ENCODE measurements around the gene HRG. TPM values are rescaled to one million over a fixed set of nuclear protein-coding genes. Genes with fewer than 3 reads are reported as not detected.

Gene HRG
- total and polyA plus RNA-seq, 2 of the 8 experiments (the other 6 are each of a cell fraction or from before 2014, with no cell fraction given) = 0.03 to 0.15 TPM

DNA sequence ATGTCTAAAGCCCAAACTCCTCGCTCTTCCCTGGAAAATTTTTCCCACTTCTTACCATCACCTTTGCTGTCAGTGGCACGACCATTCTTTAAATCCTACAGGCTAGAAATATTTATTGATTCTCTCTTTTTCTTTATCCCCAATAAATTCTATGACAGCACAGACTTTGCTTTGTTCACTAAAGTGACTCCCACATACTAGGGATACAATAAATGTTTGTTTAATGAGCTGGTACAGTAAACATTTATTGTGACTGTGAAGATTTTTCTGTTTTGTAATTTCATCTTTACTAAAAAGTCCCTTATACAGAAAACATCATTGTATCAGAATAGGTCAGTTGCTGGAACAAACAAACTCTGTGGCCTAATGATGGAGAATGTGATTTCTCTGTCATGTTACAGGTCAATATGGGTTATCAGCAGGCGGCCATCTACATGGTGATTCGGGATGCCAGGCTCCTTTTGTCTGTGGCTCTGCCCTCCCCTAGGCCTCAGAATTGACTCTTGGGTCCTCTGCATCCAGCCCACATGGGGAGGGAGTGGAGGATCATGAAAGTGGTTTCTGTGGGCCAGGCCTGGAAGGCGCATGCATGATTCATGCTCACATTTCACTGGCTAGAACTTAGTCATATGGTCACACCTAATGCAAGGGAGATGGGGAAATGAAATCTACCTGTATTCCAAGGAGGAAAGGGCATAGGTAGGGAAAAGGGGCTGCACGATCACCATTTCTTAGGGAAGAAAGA, 28.6 kb downstream of the HRG start:
- no peak overlapping the region for H3K14ac ChIP-seq (ENCODE audit: insufficient read length)
- H3K79me1 ChIP-seq (ENCODE audit: low read depth, low read length) = no peaks in the 10 kb centered on the region
- POLR2A ChIA-PET (ENCODE audit: partially characterized antibody) = no interaction called here
- DNase-seq (ENCODE audit: low read depth in 1 of 2, low spot score in 2 of 2) (no peak), FAIRE-seq (no peak)
- H3K79me2 ChIP-seq (ENCODE audit: control insufficient read depth in 1 of 2, insufficient read depth in 2 of 2, low read length in 2 of 2) = no peaks in the 10 kb centered on the region
- H3K27ac ChIP-seq (ENCODE audit: low read depth, low read length) = no peak overlapping the region
- H2BK12ac ChIP-seq (ENCODE audit: low read depth, low read length) = peak overlapping the region; percentile 46; the same call in 1 of the 2 replicates
- H3K36me3 ChIP-seq (ENCODE audit: control insufficient read depth in 2 of 4, insufficient read depth in 4 of 4, low read length in 3 of 4) = no peaks in the 10 kb centered on the region
- no peak overlapping the region for H3K4me3 ChIP-seq (ENCODE audit: extremely low read depth in 1 of 4, insufficient read depth in 2 of 4, low read depth in 3 of 4, low read length in 4 of 4)
- H2BK20ac ChIP-seq (ENCODE audit: low read length) = 0 out of 2 replicates have a peak overlapping the region, but pooled peaks have one; percentile 36
- H2BK120ac ChIP-seq (replicated peaks; ENCODE audit: low read depth, low read length) = no peak overlapping the region
- no peaks in the 10 kb centered on the region for H3K9me3 ChIP-seq (ENCODE audit: insufficient read depth in 2 of 2, low read depth in 1 of 2, low read length in 1 of 2)
- no peak overlapping the region for H2BK5ac ChIP-seq (ENCODE audit: low read depth, low read length)
- H4K5ac ChIP-seq (ENCODE audit: insufficient read length, low read depth, low read length) = no peak overlapping the region
- no peaks in the 10 kb centered on the region for H3K23me2 ChIP-seq (ENCODE audit: low read depth, low read length)
- 65% methylated on average over 6 of the region's 6 CpGs; no CpG with 5 or more reads in 1 of the 2 experiments for WGBS, 2 experiments (ENCODE audit: extremely low coverage in 1 of 2, insufficient coverage in 1 of 2, insufficient read length in 1 of 2, insufficient replicate concordance in 2 of 2, low coverage in 1 of 2, low lambda C conversion rate in 2 of 2, missing lambda C conversion rate in 1 of 2)
- no peak overlapping the region for H2AFZ ChIP-seq (ENCODE audit: low read length)
- H3K4me1 ChIP-seq (replicated peaks in 1 of 4; ENCODE audit: control insufficient read depth in 3 of 4, insufficient read depth in 4 of 4, low read length in 3 of 4) = peaks cover 0 to 7% (median 2%) of the 10 kb centered on the region in 4 experiments; a peak in 3 of 7 replicates
- H3K27me3 ChIP-seq (replicated peaks in 1 of 4; ENCODE audit: control insufficient read depth in 3 of 4, extremely low read depth in 1 of 4, insufficient read depth in 3 of 4, low read length in 3 of 4) = no peaks in the 10 kb centered on the region
- no peak overlapping the region for H4K91ac ChIP-seq (replicated peaks; ENCODE audit: insufficient read length, low read length)
- 0 out of 4 replicates have a peak overlapping the region, but pooled peaks of 1 of the 2 experiments have one; percentile 29 for H3K4me2 ChIP-seq (ENCODE audit: insufficient read depth in 1 of 2, low read depth in 2 of 2, low read length in 2 of 2)
- CTCF ChIA-PET (ENCODE audit: partially characterized antibody) = no interaction called here
- H3K23ac ChIP-seq (ENCODE audit: insufficient read length) = no peak overlapping the region
- no peaks in the 10 kb centered on the region for H4K20me1 ChIP-seq (replicated peaks in 1 of 2; ENCODE audit: control insufficient read depth in 1 of 2, insufficient read depth in 2 of 2, low read length in 2 of 2)
- no peak overlapping the region for H3K18ac ChIP-seq (ENCODE audit: extremely low read depth, low read length)
- H3K4ac ChIP-seq (replicated peaks; ENCODE audit: insufficient read length, low read depth, low read length) = no peak overlapping the region
- H3K9ac ChIP-seq (replicated peaks in 1 of 4; ENCODE audit: extremely low read depth in 1 of 4, low read depth in 3 of 4, low read length in 3 of 4) = no peak overlapping the region
- no peak overlapping the region for H2AK5ac ChIP-seq (ENCODE audit: low read depth, low read length)
- H4K8ac ChIP-seq (ENCODE audit: extremely low read depth, insufficient read depth, low read length) = no peak overlapping the region
- 0 out of 2 replicates have a peak overlapping the region, but pooled peaks have one; percentile 40 for H2BK15ac ChIP-seq (ENCODE audit: low read length)
- no peak overlapping the region for H3K56ac ChIP-seq (replicated peaks; ENCODE audit: insufficient read length, low read depth, low read length)
- TF ChIP-seq BACH1 (IDR thresholded peaks at IDR 0.05; ENCODE audit: low read length) = no peak
- TF ChIP-seq TAF1 (IDR thresholded peaks at IDR 0.05; ENCODE audit: low read depth, low read length) = no peak
- no peak for TF ChIP-seq SUZ12 (IDR thresholded peaks at IDR 0.05; ENCODE audit: low read length)
- TF ChIP-seq EP300 (IDR thresholded peaks at IDR 0.05; ENCODE audit: borderline replicate concordance in 1 of 2, low read depth in 2 of 2, low read length in 2 of 2) = no peak
- TF ChIP-seq RXRA (IDR thresholded peaks at IDR 0.05; ENCODE audit: insufficient read depth, low read depth, low read length) = no peak
- no peak for TF ChIP-seq TAF7 (optimal IDR thresholded peaks at IDR 0.05; ENCODE audit: borderline replicate concordance, low read depth, low read length)
- TF ChIP-seq GTF2F1 (IDR thresholded peaks at IDR 0.05; ENCODE audit: borderline replicate concordance, low read depth, low read length) = no peak
- TF ChIP-seq NRF1 (IDR thresholded peaks at IDR 0.05; ENCODE audit: low read depth, low read length) = no peak
- no peak for TF ChIP-seq SIN3A (conservative IDR thresholded peaks at IDR 0.05 in 1 of 2, IDR thresholded peaks at IDR 0.05 in 1 of 2; ENCODE audit: low read depth in 1 of 2, low read length in 2 of 2)
- no peak for TF ChIP-seq CHD1 (IDR thresholded peaks at IDR 0.05; ENCODE audit: low read depth, low read length)
- TF ChIP-seq, protein P1, sequence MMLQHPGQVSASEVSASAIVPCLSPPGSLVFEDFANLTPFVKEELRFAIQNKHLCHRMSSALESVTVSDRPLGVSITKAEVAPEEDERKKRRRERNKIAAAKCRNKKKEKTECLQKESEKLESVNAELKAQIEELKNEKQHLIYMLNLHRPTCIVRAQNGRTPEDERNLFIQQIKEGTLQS (IDR thresholded peaks at IDR 0.05; ENCODE audit: insufficient read depth, low read depth, low read length) = no peak
- TF ChIP-seq KDM1A (IDR thresholded peaks at IDR 0.05; ENCODE audit: borderline replicate concordance, low read length) = no peak
